GM21737 (cell line): ENCODE results near the gene RAB37.
A peak's percentile ranks its signal among the peaks of the same experiment; 100 is the strongest.

Source experiments
- ATAC-seq: cut with Tn5 transposase; IDR thresholded peaks from one replicate; pipeline ENCODE4 v1.9.1; 2021; ENCODE audit warnings: mild to moderate bottlenecking, moderate library complexity; ENCODE audit not compliant: unreplicated experiment

RAB37 gene

DNA sequence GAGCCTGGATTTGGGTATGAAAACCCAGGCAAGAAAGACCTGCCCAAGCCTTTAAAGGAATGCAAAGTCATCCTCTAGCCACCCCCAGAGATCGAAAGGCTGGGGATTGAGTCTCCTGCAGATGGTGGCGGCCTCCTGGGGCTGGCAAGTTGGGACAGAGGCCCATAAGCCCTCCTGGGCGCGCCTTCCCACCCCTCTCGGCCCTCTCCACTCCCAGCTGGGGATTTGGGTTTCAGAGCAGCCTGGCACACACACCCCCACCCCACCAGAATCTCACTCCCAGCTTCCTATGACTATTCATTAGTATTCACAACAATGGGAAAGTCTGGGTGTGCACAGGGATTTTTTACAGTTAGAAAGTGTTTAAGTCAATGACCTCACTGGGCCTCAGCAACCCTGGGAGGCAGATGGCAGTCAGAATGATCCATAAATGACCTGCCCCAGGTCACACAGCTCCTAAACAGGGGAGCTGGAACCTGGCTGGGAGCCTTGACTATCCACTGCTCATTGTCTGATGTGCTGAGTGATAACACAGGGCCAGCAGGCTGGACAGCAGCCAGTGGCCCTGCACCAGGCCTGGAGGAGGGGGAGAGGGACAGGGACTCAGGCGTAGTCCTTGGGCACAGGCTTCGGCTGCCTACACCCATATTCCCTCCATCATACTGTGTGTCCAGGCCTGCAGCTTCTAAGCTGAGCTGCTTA, 23.5 kb downstream of the RAB37 start:
- ATAC-seq, result no peak

DNA sequence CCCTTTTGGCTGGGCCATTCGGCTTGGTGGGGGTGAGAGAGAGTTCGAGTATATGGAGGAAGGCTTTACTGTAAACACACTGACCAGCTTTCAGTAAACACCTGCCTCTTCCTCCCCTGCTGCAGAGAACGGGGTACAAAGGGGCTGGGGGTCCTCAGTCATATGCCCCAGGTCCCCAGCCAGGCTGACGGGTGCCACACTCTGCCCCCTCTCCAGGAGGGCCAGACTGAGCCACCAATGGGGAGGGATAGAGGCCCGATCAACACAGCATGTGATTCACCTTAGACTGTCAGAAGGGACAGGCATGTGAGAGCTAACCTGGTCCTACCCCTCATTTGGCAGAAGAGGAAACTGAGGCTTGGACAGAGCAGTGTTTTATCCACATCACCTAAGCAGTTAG, 24.4 kb downstream of the RAB37 start:
- ATAC-seq, result no peak

GRCh38 chr17:74761931-74762330, 24.9 kb downstream of the RAB37 start:
- no peak for ATAC-seq

- no peak for ATAC-seq
These were observed 26.7 kb downstream of the RAB37 start for GRCh38 chr17:74763565-74764387.

DNA sequence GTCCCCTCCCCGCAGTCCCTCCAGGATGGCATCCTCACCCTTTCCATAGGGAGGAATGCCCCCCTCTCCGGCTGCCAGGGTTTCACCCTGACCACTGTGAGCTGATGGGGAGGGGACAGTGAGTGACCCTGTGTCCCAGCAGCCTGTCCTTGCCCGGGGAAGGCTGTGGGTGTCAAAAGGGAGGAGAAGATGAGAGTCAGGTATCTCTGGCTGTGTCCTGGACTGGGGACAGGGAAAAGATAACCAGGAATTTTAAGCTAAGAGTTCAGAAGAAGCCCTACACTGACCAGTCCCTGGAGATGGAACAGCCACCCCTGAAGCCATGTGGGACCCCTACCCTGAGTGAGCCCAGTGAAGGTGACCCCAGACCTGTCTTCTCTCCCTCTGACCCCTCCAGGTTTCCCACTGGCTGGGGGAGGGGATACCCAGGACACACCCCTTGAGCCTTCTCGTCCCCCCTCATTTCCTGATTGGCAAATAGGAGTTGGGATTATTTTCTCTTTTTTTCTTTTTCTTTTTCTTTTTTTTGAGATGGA, 27.8 kb downstream of the RAB37 start:
- ATAC-seq, result no peak

- ATAC-seq, result no peak
These were observed 29.4 kb downstream of the RAB37 start for GRCh38 chr17:74766413-74766812.

DNA sequence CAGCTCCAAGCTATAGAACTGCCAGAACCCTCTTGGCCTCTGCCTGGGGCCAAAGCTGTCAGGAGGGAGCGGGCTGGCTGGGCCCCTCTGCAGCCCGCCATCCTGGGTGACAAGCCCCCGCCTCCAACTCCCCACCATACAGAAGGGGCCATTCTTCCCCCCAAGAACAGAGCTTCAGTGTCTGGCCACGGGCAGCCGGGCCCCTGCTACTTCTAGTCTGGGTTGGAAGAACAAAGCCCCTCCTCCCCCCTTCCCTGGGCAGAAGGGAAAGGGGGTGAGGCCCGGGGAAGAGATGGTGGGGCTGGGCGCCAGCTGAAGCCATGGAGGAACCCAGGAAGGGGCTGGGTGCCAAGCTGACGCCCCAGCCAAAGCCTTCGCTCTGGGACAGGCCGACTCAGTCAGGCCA, 30.1 kb downstream of the RAB37 start:
- ATAC-seq, result no peak

- no peak for ATAC-seq
These were observed 31.2 kb downstream of the RAB37 start for GRCh38 chr17:74768069-74768762.

GRCh38 chr17:74768763-74769114, 31.7 kb downstream of the RAB37 start:
- ATAC-seq, result no peak

GRCh38 chr17:74769266-74769855, 32.3 kb downstream of the RAB37 start:
- no peak for ATAC-seq

- no peak for ATAC-seq
These were observed 32.9 kb downstream of the RAB37 start for GRCh38 chr17:74769856-74770497.

GRCh38 chr17:74770498-74771318, 33.7 kb downstream of the RAB37 start:
- ATAC-seq, result no peak

DNA sequence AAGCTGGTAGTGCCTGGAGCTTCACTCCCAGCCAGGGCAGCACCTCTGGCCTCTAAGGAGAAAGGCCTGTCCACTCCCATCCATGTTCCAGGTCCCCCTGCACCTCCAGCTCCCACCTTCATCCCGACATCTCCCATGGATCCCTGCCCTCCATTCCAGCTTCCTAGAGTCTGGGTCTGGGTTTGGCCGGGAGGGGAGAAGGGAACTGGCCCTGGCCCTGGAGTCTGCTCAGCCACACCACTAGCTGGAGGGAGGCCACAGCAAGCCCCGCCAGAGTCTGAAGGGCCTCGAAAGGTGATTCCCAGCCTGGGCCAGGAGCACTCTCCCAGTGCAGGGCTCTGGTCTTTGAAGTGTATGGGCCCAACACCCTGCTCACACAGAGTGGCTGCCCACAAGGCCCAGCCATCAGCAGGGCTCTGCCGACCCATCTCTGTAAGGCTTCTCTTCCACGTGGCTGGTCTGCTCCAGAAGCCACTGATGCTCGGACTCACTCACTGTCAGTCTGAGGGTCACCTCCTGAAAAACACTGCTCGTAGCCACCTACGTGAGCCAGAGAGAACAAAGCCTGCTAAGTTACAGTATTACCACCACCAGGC, 34.4 kb downstream of the RAB37 start:
- no peak for ATAC-seq

GRCh38 chr17:74772053-74772452, 35.0 kb downstream of the RAB37 start:
- ATAC-seq, result no peak

DNA sequence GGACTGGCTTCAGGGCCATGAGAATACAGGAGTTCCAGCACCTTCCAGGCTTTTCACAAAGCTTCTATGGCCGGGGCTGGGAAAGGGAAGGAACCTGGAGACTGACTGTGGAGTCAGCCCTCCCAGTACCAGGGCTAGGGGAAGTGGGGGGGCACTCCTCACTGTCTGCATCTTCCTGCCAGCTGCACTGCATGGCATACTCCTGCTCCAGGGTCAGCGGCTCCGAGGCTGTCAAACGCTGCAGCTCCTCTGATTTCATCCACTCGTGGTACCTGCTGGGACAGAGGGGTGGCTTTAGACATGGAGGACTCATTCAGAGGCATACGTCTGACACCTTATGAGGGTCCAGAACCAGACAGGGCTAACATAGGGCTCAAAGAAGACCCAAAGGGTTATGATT, 36.4 kb downstream of the RAB37 start:
- no peak for ATAC-seq

DNA sequence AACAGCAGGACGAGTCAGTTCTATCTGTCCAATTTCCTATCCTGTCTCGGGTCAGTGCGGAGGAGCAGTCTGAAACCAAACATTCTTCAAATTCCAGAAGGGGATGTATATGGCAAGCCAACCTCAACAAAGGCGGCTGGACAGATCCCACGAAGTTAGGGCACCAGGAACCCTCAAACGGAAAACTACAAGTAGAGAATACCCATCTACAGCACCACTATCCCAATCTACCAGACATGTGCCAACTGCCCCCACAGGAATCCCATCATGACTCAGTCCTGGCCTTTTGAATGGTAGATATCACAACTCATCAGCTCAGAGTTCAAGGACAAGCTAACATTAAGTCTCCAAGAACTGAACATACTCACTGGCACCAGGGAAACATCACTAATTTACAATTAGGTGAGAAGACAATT, 36.8 kb downstream of the RAB37 start:
- ATAC-seq, result no peak

GRCh38 chr17:74775409-74776043, 38.5 kb downstream of the RAB37 start:
- no peak for ATAC-seq

GRCh38 chr17:74776044-74776962, 39.2 kb downstream of the RAB37 start, which contains the start of gene NAT9:
TSS of gene NAT9 (minus strand) at chr17:74776345. CDS start at chr17:74775698, 647 bp downstream.
- ATAC-seq, result peak; percentile 48
